ENCODE measurements around the gene YTHDF1.
"Not testable (repeated sequence)": the region's sequence is repeated elsewhere in the genome, so short reads cannot be mapped to it uniquely, and the experiment has no call there.

YTHDF1 gene

GRCh38 chr20:63159826-63160640, 55.9 kb downstream of the YTHDF1 start:
- no peaks in the 10 kb centered on the region for H3K36me3 ChIP-seq (ENCODE audit: control insufficient read depth in 1 of 2, insufficient read depth in 2 of 2, low read depth in 1 of 2, low read length in 2 of 2)
- 81% methylated on average over 10 of the region's 10 CpGs for WGBS
- H3K4me1 ChIP-seq (ENCODE audit: control insufficient read depth, insufficient read depth, low read depth, low read length): no peaks in the 10 kb centered on the region
- peaks cover 38 to 74% of the 10 kb centered on the region in 2 experiments for H3K27me3 ChIP-seq (ENCODE audit: control insufficient read depth in 1 of 2, insufficient read depth in 1 of 2, low read length in 2 of 2)
- no peak overlapping the region for H2BK15ac ChIP-seq (ENCODE audit: low read depth, poor library complexity, severe bottlenecking)
- no peak overlapping the region for H3K4me2 ChIP-seq (ENCODE audit: low read length, poor library complexity, severe bottlenecking)
- no peak overlapping the region for H3K9ac ChIP-seq (ENCODE audit: low read length)
- no peak overlapping the region for H3K4me3 ChIP-seq (ENCODE audit: insufficient read depth in 1 of 2, low read depth in 1 of 2, low read length in 2 of 2)
- no peak overlapping the region for H2BK120ac ChIP-seq (ENCODE audit: low read depth, low read length)
- H3K4ac ChIP-seq (ENCODE audit: low read depth in 1 of 2, low read length in 2 of 2): no peak overlapping the region
- no peak overlapping the region for H3K27ac ChIP-seq (ENCODE audit: low read length, poor library complexity, severe bottlenecking)
- H3K18ac ChIP-seq (ENCODE audit: low read depth in 1 of 2, low read length in 2 of 2): no peak overlapping the region
- no peak overlapping the region for H3K23ac ChIP-seq (ENCODE audit: low read length in 2 of 2)
- H4K8ac ChIP-seq (ENCODE audit: low read length): no peak overlapping the region
- H3K79me1 ChIP-seq (replicated peaks; ENCODE audit: low read length, poor library complexity, severe bottlenecking): no peaks in the 10 kb centered on the region
- H3K9me3 ChIP-seq (ENCODE audit: control insufficient read depth, low read length): no peaks in the 10 kb centered on the region
- no peak overlapping the region for H4K91ac ChIP-seq (ENCODE audit: low read length)
- H2AFZ ChIP-seq (ENCODE audit: low read depth, low read length): no peak overlapping the region
- no peak overlapping the region for H3K14ac ChIP-seq (ENCODE audit: low read length in 2 of 2)
- H2BK5ac ChIP-seq (ENCODE audit: low read depth, low read length, poor library complexity, severe bottlenecking): no peak overlapping the region
- H2BK12ac ChIP-seq (ENCODE audit: low read length in 2 of 2): no peak overlapping the region
- no peak overlapping the region for H2AK5ac ChIP-seq (ENCODE audit: low read length, severe bottlenecking)
- no peak for DNase-seq

GRCh38 chr20:63159251-63159650, 56.7 kb downstream of the YTHDF1 start:
- H3K4ac ChIP-seq (ENCODE audit: low read depth in 1 of 2, low read length in 2 of 2); H3K14ac ChIP-seq (ENCODE audit: low read length in 2 of 2); H2BK15ac ChIP-seq (ENCODE audit: low read depth, poor library complexity, severe bottlenecking); H3K79me1 ChIP-seq (replicated peaks; ENCODE audit: low read length, poor library complexity, severe bottlenecking); H3K27ac ChIP-seq (ENCODE audit: low read length, poor library complexity, severe bottlenecking); H4K8ac ChIP-seq (ENCODE audit: low read length); H3K9ac ChIP-seq (ENCODE audit: low read length); H3K23ac ChIP-seq (ENCODE audit: low read length in 2 of 2); H2BK12ac ChIP-seq (ENCODE audit: low read length in 2 of 2); DNase-seq; H3K4me1 ChIP-seq (ENCODE audit: control insufficient read depth, insufficient read depth, low read depth, low read length); H3K18ac ChIP-seq (ENCODE audit: low read depth in 1 of 2, low read length in 2 of 2); H3K36me3 ChIP-seq (ENCODE audit: control insufficient read depth in 1 of 2, insufficient read depth in 2 of 2, low read depth in 1 of 2, low read length in 2 of 2); H2AK5ac ChIP-seq (ENCODE audit: low read length, severe bottlenecking); H3K4me2 ChIP-seq (ENCODE audit: low read length, poor library complexity, severe bottlenecking); H4K91ac ChIP-seq (ENCODE audit: low read length); H3K4me3 ChIP-seq (ENCODE audit: insufficient read depth in 1 of 2, low read depth in 1 of 2, low read length in 2 of 2); H3K9me3 ChIP-seq (ENCODE audit: control insufficient read depth, low read length); H2AFZ ChIP-seq (ENCODE audit: low read depth, low read length); H2BK5ac ChIP-seq (ENCODE audit: low read depth, low read length, poor library complexity, severe bottlenecking); H2BK120ac ChIP-seq (ENCODE audit: low read depth, low read length): not testable (repeated sequence)
- peaks cover 41 to 71% of the 10 kb centered on the region in 2 experiments for H3K27me3 ChIP-seq (ENCODE audit: control insufficient read depth in 1 of 2, insufficient read depth in 1 of 2, low read length in 2 of 2)
- 84% methylated on average over 20 of the region's 20 CpGs for WGBS

GRCh38 chr20:63158845-63159244, 57.1 kb downstream of the YTHDF1 start:
- Histone ChIP-seq H3K4me1 (ENCODE audit: control insufficient read depth, insufficient read depth, low read depth, low read length) (no peaks in the 10 kb centered on the region), H2AK5ac (ENCODE audit: low read length, severe bottlenecking) (no peak overlapping the region), H3K27ac (ENCODE audit: low read length, poor library complexity, severe bottlenecking) (no peak overlapping the region), H2BK5ac (ENCODE audit: low read depth, low read length, poor library complexity, severe bottlenecking) (no peak overlapping the region), H2BK12ac (ENCODE audit: low read length in 2 of 2) (no peak overlapping the region), H2BK120ac (ENCODE audit: low read depth, low read length) (no peak overlapping the region), H3K9me3 (ENCODE audit: control insufficient read depth, low read length) (no peaks in the 10 kb centered on the region), H4K8ac (ENCODE audit: low read length) (no peak overlapping the region), H3K4me3 (ENCODE audit: insufficient read depth in 1 of 2, low read depth in 1 of 2, low read length in 2 of 2) (no peak overlapping the region), H3K14ac (ENCODE audit: low read length in 2 of 2) (no peak overlapping the region), H3K4ac (ENCODE audit: low read depth in 1 of 2, low read length in 2 of 2) (no peak overlapping the region), H2BK15ac (ENCODE audit: low read depth, poor library complexity, severe bottlenecking) (no peak overlapping the region), H3K4me2 (ENCODE audit: low read length, poor library complexity, severe bottlenecking) (no peak overlapping the region), H3K9ac (ENCODE audit: low read length) (no peak overlapping the region), H3K23ac (ENCODE audit: low read length in 2 of 2) (no peak overlapping the region), H3K18ac (ENCODE audit: low read depth in 1 of 2, low read length in 2 of 2) (no peak overlapping the region), H4K91ac (ENCODE audit: low read length) (no peak overlapping the region), H3K36me3 (ENCODE audit: control insufficient read depth in 1 of 2, insufficient read depth in 2 of 2, low read depth in 1 of 2, low read length in 2 of 2) (no peaks in the 10 kb centered on the region), H2AFZ (ENCODE audit: low read depth, low read length) (no peak overlapping the region), H3K27me3 (ENCODE audit: control insufficient read depth in 1 of 2, insufficient read depth in 1 of 2, low read length in 2 of 2) (peaks cover 41 to 71% of the 10 kb centered on the region in 2 experiments), H3K79me1 (replicated peaks; ENCODE audit: low read length, poor library complexity, severe bottlenecking) (no peaks in the 10 kb centered on the region)
- DNase-seq: no peak
- 89% methylated on average over 14 of the region's 14 CpGs for WGBS

GRCh38 chr20:63158352-63158751, 57.6 kb downstream of the YTHDF1 start:
- H2BK5ac ChIP-seq (ENCODE audit: low read depth, low read length, poor library complexity, severe bottlenecking): no peak overlapping the region
- no peak overlapping the region for H2AK5ac ChIP-seq (ENCODE audit: low read length, severe bottlenecking)
- H3K4ac ChIP-seq (ENCODE audit: low read depth in 1 of 2, low read length in 2 of 2): no peak overlapping the region
- no peaks in the 10 kb centered on the region for H3K36me3 ChIP-seq (ENCODE audit: control insufficient read depth in 1 of 2, insufficient read depth in 2 of 2, low read depth in 1 of 2, low read length in 2 of 2)
- H2BK120ac ChIP-seq (ENCODE audit: low read depth, low read length): no peak overlapping the region
- H2BK15ac ChIP-seq (ENCODE audit: low read depth, poor library complexity, severe bottlenecking): no peak overlapping the region
- no peak overlapping the region for H3K4me3 ChIP-seq (ENCODE audit: insufficient read depth in 1 of 2, low read depth in 1 of 2, low read length in 2 of 2)
- no peak overlapping the region for H3K18ac ChIP-seq (ENCODE audit: low read depth in 1 of 2, low read length in 2 of 2)
- H4K91ac ChIP-seq (ENCODE audit: low read length): no peak overlapping the region
- no peak overlapping the region for H3K23ac ChIP-seq (ENCODE audit: low read length in 2 of 2)
- no peak for DNase-seq
- no peak overlapping the region for H2BK12ac ChIP-seq (ENCODE audit: low read length in 2 of 2)
- H3K14ac ChIP-seq (ENCODE audit: low read length in 2 of 2): no peak overlapping the region
- no peak overlapping the region for H4K8ac ChIP-seq (ENCODE audit: low read length)
- H3K79me1 ChIP-seq (replicated peaks; ENCODE audit: low read length, poor library complexity, severe bottlenecking): no peaks in the 10 kb centered on the region
- WGBS: 95% methylated on average over 2 of the region's 2 CpGs
- peaks cover 40 to 71% of the 10 kb centered on the region in 2 experiments for H3K27me3 ChIP-seq (ENCODE audit: control insufficient read depth in 1 of 2, insufficient read depth in 1 of 2, low read length in 2 of 2)
- H3K4me1 ChIP-seq (ENCODE audit: control insufficient read depth, insufficient read depth, low read depth, low read length): no peaks in the 10 kb centered on the region
- no peak overlapping the region for H3K9ac ChIP-seq (ENCODE audit: low read length)
- H3K9me3 ChIP-seq (ENCODE audit: control insufficient read depth, low read length): no peaks in the 10 kb centered on the region
- no peak overlapping the region for H3K4me2 ChIP-seq (ENCODE audit: low read length, poor library complexity, severe bottlenecking)
- H2AFZ ChIP-seq (ENCODE audit: low read depth, low read length): no peak overlapping the region
- no peak overlapping the region for H3K27ac ChIP-seq (ENCODE audit: low read length, poor library complexity, severe bottlenecking)

All from mesenchymal stem cell (in vitro differentiated cells and primary cell).